Measurements from ENCODE around the gene ADD3.
"Not testable (repeated sequence)": the region's sequence is repeated elsewhere in the genome, so short reads cannot be mapped to it uniquely, and the experiment has no call there.

ADD3 gene

DNA sequence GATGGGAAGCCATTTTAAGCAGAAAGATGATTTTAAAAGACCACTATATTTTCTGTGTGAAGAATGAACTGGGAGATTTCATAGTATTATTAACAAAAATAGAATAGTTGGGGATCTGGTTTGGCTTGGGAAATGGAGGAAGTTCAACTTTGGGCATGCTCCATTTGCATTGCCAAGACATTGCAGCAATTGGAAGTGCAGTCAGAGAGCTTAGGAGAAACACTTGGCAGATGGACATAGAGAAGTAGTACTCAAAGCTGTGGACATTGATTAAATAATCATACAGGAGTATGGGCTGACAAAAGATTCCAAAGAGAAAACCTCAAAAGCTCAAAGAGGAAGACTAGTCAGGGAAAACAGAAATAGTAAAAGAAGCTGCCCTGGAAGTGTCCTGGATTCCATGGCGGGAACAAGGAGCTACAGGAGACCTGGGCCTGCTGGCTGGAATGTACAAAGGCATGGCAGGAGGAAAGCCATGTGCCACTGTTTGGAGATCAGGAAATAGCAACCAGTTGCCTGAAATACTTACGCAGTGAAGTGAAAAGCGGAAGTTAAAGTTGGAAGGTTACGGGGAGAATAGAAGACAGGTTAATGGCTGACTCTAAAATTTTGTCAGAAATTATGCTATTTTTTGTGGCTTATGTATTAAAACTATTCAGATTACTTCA lies 106.0 kb downstream of the ADD3 start:
- DNase-seq, result no peak

DNA sequence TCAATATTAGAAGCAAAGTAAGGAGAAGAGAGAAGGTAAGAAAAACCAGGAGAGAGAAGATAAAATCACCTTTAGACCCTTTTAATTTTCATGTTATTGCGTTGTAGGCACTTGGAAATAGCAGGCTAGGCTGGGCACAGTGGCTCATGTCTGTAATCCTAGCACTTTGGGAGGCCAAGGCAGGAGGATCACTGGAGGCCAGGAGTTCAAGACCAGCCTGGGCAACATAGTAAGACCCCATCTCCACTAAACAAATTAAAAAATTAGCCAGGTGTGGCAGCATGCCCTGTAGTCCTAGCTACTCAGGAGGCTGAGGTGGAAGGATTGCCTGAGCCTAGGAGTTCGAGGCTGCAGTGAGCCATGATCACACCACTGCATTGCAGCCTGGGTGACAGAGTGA lies 106.9 kb downstream of the ADD3 start:
- DNase-seq, result not testable (repeated sequence)

DNA sequence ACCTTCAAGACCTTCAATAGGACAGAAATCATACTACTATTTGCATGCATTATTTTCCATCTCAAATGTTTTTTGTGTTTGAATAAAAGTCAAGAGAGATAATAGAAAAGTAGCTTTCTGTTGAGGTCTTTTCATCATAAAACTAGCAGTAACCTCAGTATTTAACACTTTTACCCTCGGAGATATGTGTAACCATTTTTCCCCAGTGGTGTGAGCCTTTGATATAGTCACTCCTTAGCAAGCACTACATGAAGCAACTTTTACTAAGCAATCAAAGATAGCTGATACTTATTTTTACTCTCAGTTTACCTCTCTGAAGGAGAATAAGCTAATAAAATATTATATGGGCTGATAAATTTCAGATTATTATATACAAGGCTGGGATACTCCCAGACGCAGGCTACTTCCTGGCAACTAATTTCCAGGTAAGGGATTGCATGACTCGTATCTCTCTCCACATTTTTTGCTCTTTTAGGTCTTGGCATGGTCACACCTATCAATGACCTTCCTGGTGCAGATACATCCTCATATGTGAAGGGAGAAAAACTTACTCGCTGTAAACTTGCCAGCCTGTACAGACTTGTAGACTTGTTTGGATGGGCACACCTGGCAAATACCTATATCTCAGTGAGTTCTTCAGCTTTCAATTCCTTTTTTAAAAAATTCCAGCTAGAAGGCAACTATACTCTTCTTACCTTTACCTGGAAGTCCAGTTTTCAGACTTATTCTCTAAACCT lies 108.2 kb downstream of the ADD3 start:
- DNase-seq, result no peak

GRCh38 chr10:110118891-110119621 lies 111.3 kb downstream of the ADD3 start:
- DNase-seq, result no peak

DNA sequence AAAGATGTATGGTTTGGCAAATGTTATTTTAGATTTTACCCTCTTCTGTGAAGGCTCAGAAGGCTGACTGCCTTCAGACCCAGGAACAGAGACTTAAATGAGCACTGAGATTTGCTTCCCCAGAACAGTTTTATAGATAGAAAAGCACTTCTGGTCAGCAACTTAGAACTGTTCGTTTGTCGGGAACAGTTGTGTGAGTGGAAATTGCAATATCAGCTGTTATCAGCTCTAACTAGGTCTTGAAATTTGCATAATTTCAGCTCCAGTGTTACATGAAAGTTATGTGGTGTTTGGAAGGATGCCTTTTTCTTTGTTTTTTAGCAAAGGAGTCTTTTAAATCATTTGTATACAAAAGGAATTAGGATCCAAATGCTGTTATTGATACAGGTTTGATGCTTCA lies 115.8 kb downstream of the ADD3 start:
- no peak for DNase-seq

GRCh38 chr10:110129490-110129889 lies 121.7 kb downstream of the ADD3 start:
- no peak for DNase-seq

DNA sequence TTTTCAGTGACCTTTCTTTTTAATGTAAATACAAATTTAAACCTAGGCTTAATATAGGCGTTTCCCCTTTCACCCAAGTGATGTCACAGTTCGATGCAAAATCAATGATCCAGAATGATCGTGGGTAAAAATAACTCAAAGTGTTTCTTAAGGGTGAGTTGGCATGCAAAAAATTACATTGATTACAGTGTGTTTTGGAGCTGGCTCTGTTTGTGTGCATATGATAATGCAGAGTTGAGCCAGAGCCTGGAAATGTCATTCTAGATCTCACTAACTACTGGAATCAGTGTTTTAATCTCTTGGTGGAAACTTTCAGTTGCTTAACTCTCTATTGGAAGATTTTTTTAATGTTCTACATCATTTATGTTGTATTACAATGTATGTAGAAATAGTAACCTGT lies 127.1 kb downstream of the ADD3 start:
- DNase-seq, result no peak

GRCh38 chr10:110135836-110136235 lies 128.1 kb downstream of the ADD3 start:
- not testable (repeated sequence) for DNase-seq

DNA sequence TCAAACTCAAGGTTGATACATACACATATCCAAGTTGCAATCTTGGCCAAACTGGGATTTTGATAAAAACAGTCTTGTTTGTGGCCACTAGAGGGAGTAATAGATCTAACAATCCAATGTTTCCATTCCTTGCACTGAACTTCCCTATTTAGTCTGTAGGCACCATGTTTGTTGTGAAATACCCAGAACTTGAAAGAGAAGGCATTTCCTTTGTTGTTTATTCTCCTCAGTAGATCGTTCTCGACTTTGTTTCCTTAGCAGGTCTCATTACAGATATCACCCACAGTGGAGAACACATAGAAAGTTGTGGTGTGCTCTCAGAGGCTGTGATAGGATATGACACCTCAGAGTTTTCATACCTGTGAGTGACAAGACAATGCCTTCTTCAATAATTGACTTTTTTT lies 129.4 kb downstream of the ADD3 start:
- peak; percentile 26 for DNase-seq

DNA sequence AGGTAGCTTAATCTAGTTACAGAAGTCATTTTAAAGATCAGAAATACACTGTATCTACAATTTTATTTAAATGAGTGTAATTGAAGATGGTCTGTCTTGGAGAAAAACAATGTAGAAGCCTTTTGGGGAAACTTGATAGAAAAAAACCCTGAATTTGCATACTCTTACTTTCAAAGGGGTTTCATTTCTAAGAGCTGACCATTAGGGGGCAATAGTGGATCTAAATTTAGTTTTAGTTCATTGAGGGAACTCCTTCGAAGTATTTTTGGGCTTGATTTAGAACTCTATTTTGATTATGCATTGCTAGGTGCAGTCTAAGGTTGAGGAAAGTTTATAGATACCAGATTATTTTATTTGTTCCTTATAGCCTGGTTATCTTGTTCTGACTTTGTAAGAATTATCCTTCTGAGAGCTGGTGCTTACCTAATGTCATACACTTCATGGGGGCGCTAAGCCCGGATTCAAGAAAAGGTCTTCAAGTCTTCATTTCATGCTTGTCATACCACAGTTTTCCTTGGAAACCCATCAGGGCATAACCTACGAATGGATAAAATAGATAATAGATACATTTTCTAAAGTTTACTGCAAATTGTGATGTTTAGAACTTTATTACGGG lies 130.5 kb downstream of the ADD3 start:
- peak; percentile 20 for DNase-seq

- no peak for DNase-seq
Measured at GRCh38 chr10:110141185-110141584, 133.4 kb downstream of the ADD3 start.

DNA sequence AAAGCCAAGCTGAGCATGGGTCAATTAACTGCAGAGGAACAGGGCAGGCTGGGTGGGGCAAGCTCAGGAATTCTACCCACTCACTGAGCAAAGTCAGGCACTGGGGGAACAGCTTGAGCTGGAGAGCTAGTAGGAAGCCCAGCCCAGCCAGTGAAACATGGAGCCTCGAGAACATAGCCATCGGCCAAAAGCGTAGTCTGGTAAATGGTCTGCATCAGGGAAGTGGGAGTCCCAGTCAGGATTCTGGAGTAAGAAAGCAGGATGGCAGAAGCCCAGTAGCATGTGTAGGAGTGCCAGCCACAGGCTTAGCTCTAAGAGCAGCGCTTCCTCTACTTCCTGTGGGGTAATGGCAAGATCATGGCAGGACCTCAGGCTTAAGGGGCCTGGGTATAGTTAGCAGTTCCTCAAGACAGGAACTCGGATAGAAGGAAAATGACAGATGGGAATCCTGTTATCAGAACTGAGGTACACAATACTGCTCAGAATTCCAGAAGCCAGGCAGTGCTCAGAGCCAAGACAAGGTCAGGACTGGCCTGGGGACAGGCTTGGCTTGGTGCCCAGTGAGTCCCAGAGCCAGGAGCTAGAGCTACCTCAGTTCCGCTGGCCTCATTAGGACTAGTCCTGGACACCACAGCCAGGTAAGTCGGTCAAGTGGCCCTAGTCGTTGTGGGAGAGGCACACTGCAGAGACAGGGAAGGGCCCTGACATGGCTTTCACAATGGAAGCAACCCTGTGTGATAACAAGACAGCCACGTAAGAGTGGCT lies 134.3 kb downstream of the ADD3 start:
- no peak for DNase-seq

GRCh38 chr10:110142965-110143364 lies 135.2 kb downstream of the ADD3 start:
- DNase-seq, result no peak

DNA sequence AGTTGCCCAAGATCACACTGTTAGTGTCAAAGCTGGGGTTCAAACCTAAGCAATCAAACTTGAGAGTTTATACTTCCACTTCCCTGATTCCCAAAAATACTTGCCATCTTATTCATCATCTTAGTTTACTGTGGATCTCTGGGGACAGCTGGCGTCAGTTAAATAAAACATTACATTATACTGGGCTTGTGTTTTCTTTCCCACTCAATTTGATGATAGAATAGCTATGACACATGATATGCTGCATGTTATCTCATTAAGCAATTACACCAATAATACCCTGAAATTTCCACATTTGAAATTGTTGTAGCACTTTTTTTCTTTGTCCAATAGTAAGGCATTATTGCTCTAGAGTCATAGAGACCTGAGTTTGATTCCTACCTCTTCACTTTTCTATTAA lies 136.7 kb downstream of the ADD3 start:
- no peak for DNase-seq

DNA sequence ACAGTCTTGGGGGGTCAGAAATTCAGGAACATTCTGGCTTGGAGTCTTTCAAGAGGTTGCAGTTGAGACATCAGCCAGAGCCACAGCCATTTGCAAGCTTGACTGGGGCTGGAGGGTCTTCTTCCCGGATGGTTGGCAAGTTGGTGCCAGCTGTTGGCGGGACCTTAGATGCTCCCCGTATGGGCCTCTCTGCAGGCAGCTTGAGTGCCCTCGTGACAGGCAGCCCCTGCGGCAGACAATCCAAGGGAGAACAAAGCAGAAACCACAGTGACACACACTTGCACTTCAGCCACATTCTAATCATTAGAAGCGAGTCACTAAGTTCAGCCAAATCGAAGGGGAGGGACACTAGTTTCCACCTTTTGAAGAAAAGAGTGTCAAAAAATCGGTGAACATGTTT lies 140.2 kb downstream of the ADD3 start:
- DNase-seq, result peak; percentile 2

GRCh38 chr10:110149259-110149658 lies 141.5 kb downstream of the ADD3 start:
- DNase-seq, result no peak

DNA sequence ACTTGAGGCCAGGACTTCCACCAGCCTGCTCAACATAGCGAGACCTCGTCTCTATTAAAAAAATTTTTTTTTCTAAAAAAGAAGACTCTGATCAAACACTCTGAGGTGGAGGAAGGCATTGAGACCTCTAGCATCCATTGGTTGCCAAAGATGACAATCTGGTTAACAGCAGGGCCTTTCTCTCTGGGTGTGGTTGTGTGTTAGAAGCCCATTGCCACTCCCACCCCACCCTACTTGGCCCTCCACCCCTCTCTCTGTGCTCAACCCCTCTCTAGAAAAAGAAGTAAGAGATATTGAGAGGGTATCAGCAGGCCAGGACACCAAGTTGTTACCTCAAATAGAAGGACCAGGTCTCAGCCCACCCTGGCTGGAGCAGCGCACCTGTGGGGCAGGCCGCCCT lies 142.3 kb downstream of the ADD3 start:
- no peak for DNase-seq

- DNase-seq, result no peak
Measured at GRCh38 chr10:110150981-110151380, 143.2 kb downstream of the ADD3 start.

- DNase-seq, result no peak
Measured at GRCh38 chr10:110151467-110151866, 143.7 kb downstream of the ADD3 start.

- no peak for DNase-seq
Measured at GRCh38 chr10:110151971-110152370, 144.2 kb downstream of the ADD3 start.

DNA sequence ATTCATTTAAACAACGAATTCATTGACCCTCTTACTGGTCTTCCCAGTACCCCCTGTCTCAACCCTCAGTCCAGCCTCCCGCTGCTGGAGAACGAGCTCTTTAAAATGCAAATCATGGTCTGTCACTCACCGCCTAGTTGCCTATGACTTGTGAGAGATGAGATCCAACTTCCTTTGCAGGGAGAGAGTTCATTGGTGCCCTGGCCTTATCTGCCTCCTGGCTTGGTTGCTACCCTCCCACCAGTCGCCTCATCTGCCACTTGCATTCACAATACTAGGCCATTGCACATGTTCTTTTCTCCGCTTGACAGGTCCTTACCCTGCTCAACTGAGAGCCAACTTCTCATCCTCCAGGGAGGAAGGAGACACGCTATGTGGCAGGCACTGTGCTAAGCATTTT lies 145.6 kb downstream of the ADD3 start:
- DNase-seq, result no peak

DNA sequence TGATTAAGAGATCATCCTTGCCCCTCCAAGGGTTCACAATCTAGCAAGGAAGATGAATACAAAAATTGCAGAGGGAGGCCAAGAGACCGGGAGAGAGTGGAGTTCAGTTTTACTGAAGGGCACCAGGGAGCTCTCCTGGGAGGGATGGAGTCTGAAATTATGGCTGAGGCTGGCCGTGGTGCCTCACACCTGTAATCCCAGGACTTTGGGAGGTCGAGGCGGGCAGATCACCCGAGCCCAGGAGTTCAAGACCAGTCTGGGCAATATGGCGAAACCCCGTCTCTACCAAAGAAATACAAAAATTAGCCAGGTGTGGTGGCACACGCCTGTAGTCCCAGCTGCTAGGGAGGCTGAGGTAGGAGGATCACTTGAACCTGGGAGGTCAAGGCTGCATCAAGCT lies 148.3 kb downstream of the ADD3 start:
- no peak for DNase-seq
